NCI-H748 (cell line): ENCODE measurements around the gene SLC46A1.

Experiments
- DNase-seq: peaks from one replicate; lab custom pipeline; 2025; ENCODE audit not compliant: unreplicated experiment; lab: John Stamatoyannopoulos, UW

The SLC46A1 gene

DNA sequence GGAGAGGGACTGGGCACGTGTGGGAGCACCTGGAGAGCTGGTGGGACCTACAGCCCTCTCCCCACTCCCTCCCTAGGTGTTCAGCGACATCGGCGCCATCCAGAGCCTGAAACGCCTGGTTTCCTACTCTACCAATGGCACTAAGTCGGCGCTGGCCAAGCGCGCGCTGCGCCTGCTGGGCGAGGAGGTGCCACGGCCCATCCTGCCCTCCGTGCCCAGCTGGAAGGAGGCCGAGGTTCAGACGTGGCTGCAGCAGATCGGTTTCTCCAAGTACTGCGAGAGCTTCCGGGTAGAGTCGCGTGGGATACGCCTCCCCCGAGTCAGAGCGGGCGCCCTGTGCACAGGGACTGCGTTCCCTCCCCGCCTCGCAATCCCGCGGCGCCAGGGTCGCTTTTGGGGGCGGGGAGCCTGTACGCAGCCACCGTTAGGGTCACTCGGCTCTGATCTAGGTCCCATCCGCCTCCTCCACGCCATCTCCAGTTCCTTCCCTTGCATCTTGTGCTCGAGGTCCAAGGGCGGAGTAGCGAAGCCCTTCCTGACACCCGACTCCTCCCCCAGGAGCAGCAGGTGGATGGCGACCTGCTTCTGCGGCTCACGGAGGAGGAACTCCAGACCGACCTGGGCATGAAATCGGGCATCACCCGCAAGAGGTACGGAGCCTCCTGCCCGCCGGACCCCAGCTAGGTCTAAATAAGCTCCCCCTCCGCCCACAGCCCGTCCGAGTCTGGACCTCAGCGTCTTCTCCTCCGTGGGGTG lies 21.6 kb downstream of the SLC46A1 start:
- peak; percentile 85 for DNase-seq

DNA sequence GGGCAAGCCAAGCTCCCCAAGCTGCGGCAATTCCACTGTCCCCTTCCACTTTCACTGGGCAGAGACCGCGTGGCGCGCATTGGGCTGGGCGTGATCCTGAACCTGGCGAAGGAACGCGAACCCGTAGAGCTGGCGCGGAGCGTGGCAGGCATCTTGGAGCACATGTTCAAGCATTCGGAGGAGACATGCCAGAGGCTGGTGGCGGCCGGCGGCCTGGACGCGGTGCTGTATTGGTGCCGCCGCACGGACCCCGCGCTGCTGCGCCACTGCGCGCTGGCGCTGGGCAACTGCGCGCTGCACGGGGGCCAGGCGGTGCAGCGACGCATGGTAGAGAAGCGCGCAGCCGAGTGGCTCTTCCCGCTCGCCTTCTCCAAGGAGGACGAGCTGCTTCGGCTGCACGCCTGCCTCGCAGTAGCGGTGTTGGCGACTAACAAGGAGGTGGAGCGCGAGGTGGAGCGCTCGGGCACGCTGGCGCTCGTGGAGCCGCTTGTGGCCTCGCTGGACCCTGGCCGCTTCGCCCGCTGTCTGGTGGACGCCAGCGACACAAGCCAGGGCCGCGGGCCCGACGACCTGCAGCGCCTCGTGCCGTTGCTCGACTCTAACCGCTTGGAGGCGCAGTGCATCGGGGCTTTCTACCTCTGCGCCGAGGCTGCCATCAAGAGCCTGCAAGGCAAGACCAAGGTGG lies 24.7 kb downstream of the SLC46A1 start:
- DNase-seq: peak; percentile 89

DNA sequence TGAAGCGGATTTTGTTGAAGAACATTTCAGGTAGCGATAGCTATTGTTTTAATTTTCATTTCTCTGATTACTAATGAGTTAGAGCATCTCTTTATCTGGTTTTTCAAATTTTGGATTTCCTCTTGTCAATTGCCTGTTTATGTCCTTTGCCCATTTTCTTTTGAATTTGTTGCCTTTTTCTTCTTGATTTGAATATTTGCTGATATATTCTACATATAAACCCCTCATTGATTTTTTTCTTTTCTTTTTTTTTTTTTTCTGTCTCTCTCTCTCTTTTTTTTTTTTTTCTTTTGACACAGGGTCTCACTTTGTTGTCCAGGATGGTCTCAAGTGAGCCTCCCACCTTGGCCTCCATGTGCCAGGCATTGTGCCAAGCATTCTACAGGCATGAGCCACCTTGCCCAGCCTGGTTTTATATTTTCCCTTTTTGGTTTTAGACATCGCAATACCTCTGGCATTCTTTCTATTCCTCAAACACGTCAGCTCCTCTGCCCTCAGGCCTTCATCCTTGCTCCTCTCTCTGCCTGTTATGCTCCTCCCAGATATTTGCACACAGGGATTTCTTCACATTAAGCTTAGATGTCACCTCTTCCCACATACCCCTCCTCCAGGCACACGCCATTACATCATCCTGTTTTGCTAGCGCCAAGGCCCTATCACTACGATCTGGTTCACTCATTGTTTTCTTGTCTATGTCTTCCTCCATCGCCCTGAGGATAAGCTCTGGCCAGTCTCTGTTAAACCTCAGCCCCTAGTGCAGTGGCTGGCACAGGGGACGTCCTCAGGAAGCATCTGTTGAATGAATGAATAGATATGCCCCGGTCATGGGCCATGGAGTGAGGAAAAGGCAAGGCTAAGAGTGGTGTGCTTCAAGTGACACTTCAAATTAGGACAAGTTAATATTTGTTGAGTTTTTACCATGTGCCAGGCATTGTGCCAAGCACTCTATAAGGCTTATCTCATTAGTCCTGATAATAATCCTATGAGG lies 25.9 kb downstream of the SLC46A1 start:
- no peak for DNase-seq

DNA sequence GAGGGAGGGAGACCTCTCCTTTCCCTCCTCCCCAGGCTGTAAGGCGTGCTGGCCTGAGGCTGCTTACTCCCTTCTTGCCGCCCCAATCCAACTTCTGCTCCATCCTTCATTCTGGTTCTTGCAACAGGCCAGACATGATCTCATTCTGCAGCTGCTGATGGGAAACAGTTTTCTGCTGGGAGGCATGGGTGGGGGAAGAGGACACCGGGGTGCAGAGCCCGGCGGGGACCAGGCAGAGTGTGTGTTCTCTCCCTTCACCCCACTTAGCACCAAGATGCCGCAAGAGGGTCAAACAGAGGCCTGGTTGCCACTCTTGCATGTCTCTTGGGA lies 33.1 kb downstream of the SLC46A1 start:
- no peak for DNase-seq

DNA sequence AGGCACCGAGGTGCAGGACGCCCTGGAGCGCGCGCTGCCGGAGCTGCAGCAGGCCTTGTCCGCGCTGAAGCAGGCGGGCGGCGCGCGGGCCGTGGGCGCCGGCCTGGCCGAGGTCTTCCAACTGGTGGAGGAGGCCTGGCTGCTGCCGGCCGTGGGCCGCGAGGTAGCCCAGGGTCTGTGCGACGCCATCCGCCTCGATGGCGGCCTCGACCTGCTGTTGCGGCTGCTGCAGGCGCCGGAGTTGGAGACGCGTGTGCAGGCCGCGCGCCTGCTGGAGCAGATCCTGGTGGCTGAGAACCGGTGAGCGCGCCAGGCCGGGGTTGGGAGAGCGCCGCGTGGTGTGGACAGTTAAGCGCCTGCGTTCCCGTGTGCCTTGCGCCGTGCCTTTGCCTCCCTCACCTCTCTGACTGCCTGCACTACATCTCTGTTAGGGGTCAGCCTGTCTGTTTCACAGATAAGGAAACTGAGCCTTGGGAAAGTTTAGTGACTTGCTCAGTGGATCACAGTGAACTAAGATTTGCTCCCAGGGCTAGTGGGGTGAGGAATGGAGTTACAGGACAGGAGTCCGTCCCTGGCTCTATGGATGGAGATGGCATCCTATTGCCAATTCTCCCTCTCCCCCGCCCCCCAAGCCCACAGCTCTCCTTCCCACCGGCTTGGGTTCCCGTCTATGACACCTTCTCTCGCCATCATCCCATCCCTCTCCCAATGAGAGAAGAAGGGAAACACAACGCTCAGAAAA lies 33.6 kb downstream of the SLC46A1 start:
- peak; percentile 72 for DNase-seq

DNA sequence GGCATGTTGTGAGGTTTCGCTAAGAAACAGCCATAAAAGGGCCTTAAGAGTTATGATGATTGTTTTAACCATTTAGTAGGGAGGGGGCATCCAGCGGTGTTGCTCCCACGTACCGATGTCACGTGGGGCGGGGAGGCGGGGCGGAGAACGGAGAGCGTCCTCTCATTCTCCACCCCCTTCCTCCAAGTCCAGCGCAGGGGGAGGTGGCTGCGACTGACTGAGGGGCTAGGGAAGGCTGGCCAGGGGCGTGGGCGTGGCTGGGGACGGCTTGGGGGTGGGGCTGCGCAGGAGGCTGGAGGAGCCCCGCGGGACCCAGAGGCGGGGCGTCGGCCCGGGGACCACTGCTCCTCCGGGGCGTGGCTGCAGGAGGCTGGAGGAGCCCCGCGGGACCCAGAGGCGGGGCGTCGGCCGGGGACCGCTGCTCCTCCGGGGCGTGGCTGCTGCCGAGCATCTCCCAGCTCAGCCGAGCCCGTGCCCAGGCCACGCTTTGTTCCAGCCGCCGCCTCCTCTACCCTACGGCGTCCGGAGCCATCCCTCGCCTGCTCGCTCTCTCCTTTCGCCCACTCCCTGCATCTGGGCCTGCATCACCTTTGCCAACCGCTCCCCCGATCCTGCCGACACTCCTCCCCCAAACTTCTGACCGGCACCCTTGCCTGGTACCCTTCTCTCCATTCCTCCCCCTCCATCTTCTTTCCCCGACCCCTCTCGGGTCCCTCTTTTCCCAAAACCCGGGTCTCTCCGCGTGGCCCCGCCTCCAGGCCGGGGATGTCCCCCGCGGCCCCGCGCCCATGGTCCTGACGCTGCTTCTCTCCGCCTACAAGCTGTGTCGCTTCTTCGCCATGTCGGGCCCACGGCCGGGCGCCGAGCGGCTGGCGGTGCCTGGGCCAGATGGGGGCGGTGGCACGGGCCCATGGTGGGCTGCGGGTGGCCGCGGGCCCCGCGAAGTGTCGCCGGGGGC lies 34.5 kb downstream of the SLC46A1 start, which contains the start of gene SARM1:
TSS of gene SARM1 (plus strand) at position 450 of the 958 bp plus-strand sequence. CDS start at position 789, 339 bp downstream.
- peak; percentile 99 for DNase-seq

DNA sequence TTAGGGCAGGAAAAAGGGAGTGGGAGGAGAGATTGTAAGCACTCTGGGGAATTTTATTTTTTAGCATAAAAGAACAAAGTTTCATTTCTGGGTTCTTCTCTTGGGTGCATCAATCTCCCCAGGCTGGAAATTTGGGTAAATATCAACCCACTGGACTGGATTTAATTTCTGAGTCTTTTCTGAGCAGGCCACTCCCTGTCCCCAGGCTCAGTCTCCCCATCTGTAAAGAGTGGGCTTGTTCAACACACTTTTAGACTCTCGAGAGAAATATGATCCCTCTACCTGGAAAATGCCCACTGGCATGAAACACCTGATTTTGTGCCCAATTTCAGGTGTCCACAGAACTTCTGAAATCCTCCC lies 35.3 kb downstream of the SLC46A1 start:
- DNase-seq: peak; percentile 45

DNA sequence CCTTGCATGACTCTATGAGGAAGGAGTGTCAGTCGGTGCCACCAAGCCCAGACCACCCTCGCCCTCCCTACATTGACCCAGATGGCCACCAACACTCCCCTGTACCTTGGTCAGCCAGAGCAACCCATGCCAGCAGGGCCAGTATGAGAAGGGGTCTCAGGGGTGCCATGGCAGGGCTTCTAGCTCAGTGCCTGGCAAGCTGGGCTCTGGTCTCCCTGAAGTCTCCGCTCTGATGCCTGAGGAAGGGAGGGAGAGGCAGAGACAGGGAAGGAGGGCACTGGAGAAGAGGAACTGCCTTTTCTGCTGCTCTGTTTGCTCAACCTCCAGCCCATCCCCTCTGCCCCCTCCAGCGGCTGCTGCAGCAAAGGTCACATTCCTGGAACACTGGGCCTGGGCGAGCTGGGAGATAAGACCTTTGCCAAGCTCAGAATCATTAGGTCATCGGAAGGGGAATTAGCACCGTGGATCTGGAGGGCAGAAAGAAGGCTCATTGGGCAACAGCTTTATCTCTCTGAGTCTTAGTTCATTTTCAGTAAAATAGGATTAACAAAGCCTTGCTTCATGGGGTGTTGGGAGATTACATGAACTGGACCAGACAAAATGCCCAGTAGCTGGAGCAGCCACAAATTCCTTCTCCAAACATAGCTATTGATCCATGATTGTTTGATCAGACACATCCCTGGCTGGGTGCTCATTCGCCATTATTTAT lies 35.8 kb downstream of the SLC46A1 start, which contains the start of gene VTN:
TSS of gene VTN (minus strand) at position 273 of the 709 bp plus-strand sequence. CDS start at position 169, 104 bp downstream.
- DNase-seq: peak; percentile 23

DNA sequence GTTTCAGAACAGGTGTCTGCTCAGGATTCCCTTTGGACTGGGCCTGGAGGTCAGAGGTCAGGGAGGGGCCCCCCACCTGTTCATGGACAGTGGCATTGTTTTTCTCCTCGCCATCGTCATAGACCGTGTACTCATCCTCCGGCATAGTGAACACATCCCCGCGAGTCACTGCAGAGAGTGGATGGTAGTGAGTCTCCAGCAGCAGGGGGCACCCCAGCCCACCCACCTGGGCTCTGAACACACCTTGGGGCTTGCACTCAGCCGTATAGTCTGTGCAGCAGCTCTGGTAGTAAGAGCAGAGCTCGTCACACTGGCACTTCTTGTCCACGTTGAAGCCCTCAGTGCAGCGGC lies 36.4 kb downstream of the SLC46A1 start:
- DNase-seq: no peak

DNA sequence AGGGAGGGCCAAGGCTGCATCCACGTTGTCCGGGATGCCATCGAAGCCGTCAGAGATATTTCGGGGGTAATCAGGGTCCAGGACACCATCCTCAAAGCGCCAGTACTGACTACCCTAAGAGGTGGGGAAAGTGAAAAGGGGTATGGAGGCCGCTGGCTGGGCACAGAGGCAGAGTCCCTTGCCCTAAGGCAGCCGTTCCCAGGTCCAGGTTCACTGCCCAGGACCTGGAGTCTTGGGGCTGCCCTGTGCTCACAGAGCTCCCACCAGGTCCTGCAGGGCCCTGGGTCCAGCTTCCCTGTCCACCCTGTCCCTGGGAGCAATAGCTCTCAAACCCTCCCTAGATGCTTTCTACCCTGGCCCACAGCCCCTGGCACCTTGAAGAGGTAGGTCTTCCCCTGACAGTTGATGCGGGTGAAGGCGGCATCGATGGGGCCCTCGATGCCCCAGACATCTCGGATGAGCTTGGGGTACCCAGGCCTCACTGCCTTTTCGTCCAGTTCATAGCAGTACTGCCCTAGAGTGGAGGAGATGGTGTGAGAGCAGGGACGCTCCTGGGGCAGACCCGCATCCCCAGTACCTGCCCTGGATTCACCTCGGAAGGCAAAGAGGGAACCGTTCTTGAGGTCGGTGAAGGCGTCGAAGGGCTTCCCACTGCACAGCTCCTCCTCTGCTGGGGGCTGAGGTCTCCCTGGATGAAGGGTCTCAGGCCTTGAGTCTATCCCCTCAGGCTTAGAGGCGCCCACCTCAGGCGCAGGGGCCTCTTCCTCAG lies 36.9 kb downstream of the SLC46A1 start:
- no peak for DNase-seq

DNA sequence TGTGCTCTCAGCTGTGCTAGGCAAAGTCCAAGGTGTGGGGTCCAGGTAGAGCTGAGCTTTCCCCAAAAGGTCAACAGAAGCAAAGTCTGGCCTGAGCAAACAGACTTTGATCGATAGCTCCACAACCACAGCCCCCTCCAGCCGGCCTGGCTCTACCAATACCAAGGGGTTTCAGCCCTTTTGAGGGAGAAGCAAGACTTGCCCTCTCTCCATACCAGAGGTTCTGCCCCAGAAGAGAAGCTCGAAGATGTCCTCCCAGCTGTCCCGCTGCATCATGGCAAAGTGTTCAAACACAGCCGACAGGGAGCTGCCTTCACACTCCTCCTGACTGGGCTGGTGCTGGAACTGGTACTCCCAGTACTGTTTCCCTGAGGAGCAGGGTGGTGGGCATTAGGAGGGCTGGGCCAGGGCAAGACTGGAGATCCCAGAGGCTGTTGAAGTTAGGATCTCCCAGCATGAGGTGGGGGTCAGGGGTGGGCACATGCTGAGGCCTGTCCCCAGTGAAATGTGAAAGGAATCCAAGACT lies 37.6 kb downstream of the SLC46A1 start:
- no peak for DNase-seq

DNA sequence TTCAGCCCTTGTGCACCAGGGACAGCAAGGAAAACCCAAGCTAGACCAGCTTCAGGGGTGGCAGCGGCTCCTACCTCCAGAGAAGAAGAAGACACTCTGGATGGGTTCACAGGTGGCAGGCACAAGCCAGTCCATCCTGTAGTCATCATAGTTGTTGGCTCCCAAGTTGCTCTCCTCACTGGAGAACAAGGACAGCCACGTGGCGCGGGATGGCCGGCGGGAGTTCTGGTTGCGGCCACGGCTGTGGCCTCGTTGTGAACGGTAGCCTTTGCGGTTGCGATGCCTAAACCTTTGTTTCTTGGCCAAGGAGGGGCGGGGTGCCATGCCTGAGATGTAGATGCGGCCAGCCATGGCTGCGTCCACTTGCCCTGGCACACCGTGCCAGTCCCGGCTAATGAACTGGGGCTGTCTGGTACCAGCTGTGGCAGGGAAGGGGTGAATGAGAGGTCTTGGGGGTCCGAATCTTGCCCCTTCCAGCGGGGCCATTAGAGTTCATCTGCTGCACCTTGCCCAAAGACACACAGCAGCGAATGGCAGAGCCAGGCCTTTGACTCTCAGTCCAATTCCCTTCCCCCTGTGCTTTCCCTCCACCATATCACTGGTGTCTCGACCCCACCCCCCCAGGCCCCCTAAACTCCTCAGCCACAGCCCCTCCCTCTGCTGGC lies 38.2 kb downstream of the SLC46A1 start:
- DNase-seq: no peak

DNA sequence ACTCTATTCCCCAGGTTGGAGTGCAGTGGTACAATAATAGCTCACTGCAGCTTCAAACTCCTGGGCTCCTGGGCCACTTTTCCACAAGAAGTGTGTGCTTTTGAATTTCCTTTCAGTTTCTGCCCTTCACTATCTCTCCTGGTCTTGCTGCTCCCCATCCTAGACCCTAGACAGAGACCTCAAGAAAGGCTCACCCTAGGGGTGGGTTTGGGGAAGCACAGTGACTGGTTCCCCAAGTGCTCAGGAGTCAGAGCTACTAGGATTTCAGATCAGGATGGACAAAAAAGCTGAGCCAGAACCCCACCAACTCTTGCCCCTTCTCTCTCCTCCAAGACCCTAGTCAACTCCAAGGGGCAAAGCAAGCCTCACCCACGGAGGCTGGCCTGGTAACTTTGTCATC lies 39.4 kb downstream of the SLC46A1 start:
- no peak for DNase-seq

DNA sequence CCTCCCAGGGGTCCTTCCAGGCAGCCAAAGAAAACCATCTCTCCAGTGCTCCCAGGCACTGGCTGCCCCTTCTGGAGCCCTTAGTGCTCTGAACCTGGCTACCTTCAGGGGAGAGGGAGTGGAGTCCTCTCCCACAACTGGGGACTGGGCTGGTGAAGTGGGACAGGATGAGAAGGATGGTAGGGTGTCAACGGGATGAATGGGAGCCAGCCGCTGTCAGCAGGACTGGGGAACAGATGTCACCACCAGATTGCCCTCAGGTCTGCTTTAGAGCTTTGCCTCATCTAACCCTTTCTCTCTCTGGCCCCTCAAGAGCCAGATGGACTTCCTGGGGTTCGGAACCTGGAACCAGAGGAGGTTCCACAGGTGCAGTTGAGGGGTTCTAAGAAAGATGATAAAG lies 40.5 kb downstream of the SLC46A1 start:
- DNase-seq: no peak

DNA sequence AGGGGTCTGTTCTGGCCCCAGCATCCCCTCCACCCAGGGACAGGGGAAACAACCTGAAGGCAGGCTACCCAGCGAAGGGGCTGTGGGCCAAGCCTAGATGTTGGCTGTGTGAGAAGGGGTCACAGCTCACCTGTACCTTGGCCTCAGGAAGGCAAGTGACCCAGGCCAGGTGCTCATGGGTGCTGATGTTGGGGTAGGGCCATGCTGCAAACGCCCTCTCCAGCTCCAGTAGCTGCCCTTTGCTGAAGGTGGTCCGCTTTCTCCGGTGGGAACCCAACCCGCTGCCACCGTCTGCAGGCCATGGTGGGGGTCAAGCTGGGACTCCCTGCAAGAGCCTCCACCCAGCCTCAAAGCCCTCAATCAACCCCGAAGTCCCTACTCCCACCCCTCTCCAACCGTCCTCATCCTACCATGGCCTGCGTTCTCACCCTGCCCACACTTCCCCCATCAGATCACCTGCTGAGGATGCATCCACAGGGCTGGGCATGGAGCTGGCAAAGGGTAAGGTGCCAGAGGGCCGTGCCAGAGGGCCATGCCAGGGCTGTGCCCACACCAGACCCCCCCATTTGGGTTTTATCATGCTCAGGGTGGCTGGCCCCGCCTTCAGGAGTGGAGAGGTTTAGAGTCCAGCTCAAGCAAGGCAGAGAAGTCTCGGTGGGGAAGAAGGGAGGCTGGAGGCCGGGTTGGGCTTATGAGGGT lies 41.2 kb downstream of the SLC46A1 start, which contains the start of gene SEBOX:
TSS of gene SEBOX (minus strand) at position 535 of the 699 bp plus-strand sequence. CDS start at position 487, 48 bp downstream.
- no peak for DNase-seq

DNA sequence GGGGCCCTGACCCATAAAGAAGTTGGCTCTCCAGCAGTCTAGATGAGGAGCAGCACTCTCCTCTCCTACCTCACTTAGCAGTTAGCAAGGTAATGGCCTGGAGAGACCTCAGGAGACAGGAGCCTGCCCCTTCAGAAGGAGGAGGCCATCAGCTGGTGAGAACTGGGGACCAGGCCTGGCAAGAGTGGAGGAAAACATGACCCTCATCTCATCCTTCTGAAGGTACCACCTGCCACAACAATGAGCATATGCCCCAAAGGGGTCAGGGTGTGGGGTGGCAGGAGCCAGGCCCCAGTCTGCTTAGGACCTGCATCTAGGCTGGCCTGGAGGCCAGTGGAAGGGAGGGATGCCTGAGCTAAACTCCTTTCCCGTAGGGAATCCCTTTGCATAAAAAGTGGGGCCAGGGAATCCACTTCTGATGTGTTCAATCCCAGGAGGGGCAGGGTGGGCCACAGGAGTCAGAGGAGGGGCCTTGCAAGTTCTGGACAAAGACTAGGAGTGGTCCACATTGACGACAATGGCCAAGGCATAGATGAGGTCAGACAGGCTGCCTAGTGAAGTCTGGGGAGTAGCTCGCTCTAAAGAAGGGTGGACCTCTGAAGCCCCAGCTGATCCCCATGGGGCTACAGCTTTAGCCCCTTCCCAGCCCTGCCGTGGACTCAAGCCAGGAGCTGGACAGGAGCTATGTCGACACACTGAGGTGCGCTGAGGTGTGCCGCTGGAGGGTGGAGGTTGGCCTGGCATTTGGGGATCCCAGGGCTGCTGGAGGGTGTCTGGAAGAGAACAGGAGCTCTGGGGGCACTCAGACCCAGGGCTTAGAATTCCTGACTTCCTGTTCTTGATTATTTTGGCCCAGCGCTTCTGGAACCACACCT lies 42.0 kb downstream of the SLC46A1 start:
- no peak for DNase-seq
